ENCODE results near the gene AP2A2.

DNA sequence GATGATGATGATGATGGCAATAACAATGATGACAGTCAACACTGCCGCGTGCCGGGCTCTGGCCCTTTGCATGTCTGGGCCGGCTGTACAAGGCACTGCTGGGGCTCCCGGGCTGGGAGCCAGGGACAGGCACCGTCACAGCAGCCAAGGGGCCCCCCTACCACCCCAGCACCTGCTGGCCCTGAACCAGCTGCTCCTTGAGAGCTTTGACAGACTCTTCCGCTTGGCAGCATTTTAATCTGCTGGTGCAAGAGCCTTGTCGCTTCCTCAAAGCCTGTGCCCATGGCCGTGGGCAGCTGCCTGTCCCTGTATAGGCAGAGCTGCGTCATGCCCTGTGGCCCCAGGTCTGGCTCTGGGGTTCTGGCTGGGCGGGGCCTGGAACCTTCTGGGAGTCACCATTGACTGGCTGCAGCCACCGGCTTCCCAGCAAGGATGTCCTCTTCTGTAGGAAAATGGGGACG, 123.8 kb downstream of the AP2A2 start:
- TF ChIP-seq EZH2 (IDR thresholded peaks at IDR 0.05) (no peak), POLR2AphosphoS5 (IDR thresholded peaks at IDR 0.05; ENCODE audit: borderline replicate concordance, low read depth, low read length) (no peak)

Data from SK-N-MC (cell line).